ENCODE data around the gene CCDC117.

The CCDC117 gene

GRCh38 chr22:28830441-28830840 lies 57.9 kb downstream of the CCDC117 start:
- DNase-seq: no peak

GRCh38 chr22:28831140-28832072 lies 58.9 kb downstream of the CCDC117 start:
- DNase-seq: no peak

GRCh38 chr22:28832731-28833130 lies 60.2 kb downstream of the CCDC117 start:
- DNase-seq: no peak

GRCh38 chr22:28833276-28833923 lies 60.9 kb downstream of the CCDC117 start:
- no peak for DNase-seq

GRCh38 chr22:28835630-28836189 lies 63.2 kb downstream of the CCDC117 start:
- no peak for DNase-seq

- no peak for DNase-seq
These were observed 65.1 kb downstream of the CCDC117 start for GRCh38 chr22:28837640-28838039.
